ENCODE measurements around the gene RAP1GDS1. TPM values are rescaled to one million over a fixed set of nuclear protein-coding genes. Genes with fewer than 3 reads are reported as not detected.

The RAP1GDS1 gene
- total and polyA plus RNA-seq, 4 donors, result 11.2 to 19.4 (median 16.0) TPM

DNA sequence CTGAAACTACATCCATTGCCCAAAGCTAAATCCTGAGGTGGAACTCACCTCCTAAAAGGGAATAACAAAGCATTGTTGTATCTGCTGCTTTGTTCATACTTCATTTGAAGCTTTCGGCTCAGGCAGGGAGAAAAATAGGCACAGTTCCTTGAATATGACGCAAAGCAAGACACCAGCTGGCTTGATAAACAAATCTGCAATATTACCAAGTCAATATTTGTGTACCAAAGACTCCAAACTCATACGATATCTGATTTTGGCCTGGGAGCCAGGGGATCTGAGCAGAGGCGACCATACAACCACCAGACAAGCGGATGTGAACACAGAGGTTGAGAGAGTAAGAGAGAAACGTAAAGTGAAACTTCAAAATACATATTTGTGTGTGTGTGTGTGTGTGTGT, 34.8 kb upstream of the RAP1GDS1 start:
- no peaks in the 10 kb centered on the region for H3K9me3 ChIP-seq (ENCODE audit: control insufficient read depth in 4 of 4, low read length in 3 of 4)
- no peak overlapping the region for H3K9ac ChIP-seq (ENCODE audit: low read depth in 1 of 2, low read length in 2 of 2)
- no peak overlapping the region for H3K4me3 ChIP-seq (ENCODE audit: low read depth in 1 of 3, low read length in 3 of 3)
- no peaks in the 10 kb centered on the region for H3K27me3 ChIP-seq (ENCODE audit: control insufficient read depth in 4 of 4, insufficient read depth in 4 of 4, low read length in 3 of 4)
- 37% methylated on average over 6 of the region's 6 CpGs for WGBS
- TF ChIP-seq, protein P1, sequence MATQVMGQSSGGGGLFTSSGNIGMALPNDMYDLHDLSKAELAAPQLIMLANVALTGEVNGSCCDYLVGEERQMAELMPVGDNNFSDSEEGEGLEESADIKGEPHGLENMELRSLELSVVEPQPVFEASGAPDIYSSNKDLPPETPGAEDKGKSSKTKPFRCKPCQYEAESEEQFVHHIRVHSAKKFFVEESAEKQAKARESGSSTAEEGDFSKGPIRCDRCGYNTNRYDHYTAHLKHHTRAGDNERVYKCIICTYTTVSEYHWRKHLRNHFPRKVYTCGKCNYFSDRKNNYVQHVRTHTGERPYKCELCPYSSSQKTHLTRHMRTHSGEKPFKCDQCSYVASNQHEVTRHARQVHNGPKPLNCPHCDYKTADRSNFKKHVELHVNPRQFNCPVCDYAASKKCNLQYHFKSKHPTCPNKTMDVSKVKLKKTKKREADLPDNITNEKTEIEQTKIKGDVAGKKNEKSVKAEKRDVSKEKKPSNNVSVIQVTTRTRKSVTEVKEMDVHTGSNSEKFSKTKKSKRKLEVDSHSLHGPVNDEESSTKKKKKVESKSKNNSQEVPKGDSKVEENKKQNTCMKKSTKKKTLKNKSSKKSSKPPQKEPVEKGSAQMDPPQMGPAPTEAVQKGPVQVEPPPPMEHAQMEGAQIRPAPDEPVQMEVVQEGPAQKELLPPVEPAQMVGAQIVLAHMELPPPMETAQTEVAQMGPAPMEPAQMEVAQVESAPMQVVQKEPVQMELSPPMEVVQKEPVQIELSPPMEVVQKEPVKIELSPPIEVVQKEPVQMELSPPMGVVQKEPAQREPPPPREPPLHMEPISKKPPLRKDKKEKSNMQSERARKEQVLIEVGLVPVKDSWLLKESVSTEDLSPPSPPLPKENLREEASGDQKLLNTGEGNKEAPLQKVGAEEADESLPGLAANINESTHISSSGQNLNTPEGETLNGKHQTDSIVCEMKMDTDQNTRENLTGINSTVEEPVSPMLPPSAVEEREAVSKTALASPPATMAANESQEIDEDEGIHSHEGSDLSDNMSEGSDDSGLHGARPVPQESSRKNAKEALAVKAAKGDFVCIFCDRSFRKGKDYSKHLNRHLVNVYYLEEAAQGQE (IDR thresholded peaks at IDR 0.05), result peak; percentile 44
- TF ChIP-seq JUND (IDR thresholded peaks at IDR 0.05) (peak in 1 of 2 donors; percentile 29), GABPA (IDR thresholded peaks at IDR 0.05 in 1 of 2, conservative IDR thresholded peaks at IDR 0.05 in 1 of 2) (no peak), RAD21 (IDR thresholded peaks at IDR 0.05) (peak; percentile 17 to 32), RXRA (IDR thresholded peaks at IDR 0.05) (peak in 1 of 2 donors; percentile 46), TAF1 (conservative IDR thresholded peaks at IDR 0.05) (no peak), HNF4A (conservative IDR thresholded peaks at IDR 0.05) (peak; percentile 38 to 55), FOXA1 (IDR thresholded peaks at IDR 0.05) (no peak), NR2F2 (IDR thresholded peaks at IDR 0.05) (no peak), FOXA2 (IDR thresholded peaks at IDR 0.05) (peak; percentile 40), YY1 (IDR thresholded peaks at IDR 0.05) (peak; percentile 57), SP1 (IDR thresholded peaks at IDR 0.05) (peak; percentile 40)
- TF ChIP-seq, protein P2, sequence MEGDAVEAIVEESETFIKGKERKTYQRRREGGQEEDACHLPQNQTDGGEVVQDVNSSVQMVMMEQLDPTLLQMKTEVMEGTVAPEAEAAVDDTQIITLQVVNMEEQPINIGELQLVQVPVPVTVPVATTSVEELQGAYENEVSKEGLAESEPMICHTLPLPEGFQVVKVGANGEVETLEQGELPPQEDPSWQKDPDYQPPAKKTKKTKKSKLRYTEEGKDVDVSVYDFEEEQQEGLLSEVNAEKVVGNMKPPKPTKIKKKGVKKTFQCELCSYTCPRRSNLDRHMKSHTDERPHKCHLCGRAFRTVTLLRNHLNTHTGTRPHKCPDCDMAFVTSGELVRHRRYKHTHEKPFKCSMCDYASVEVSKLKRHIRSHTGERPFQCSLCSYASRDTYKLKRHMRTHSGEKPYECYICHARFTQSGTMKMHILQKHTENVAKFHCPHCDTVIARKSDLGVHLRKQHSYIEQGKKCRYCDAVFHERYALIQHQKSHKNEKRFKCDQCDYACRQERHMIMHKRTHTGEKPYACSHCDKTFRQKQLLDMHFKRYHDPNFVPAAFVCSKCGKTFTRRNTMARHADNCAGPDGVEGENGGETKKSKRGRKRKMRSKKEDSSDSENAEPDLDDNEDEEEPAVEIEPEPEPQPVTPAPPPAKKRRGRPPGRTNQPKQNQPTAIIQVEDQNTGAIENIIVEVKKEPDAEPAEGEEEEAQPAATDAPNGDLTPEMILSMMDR (IDR thresholded peaks at IDR 0.05; ENCODE audit: low read depth, low read length, missing input control), result no peak
- TF ChIP-seq, protein P3, sequence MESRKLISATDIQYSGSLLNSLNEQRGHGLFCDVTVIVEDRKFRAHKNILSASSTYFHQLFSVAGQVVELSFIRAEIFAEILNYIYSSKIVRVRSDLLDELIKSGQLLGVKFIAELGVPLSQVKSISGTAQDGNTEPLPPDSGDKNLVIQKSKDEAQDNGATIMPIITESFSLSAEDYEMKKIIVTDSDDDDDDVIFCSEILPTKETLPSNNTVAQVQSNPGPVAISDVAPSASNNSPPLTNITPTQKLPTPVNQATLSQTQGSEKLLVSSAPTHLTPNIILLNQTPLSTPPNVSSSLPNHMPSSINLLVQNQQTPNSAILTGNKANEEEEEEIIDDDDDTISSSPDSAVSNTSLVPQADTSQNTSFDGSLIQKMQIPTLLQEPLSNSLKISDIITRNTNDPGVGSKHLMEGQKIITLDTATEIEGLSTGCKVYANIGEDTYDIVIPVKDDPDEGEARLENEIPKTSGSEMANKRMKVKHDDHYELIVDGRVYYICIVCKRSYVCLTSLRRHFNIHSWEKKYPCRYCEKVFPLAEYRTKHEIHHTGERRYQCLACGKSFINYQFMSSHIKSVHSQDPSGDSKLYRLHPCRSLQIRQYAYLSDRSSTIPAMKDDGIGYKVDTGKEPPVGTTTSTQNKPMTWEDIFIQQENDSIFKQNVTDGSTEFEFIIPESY (IDR thresholded peaks at IDR 0.05), result no peak
- TF ChIP-seq, protein P4, sequence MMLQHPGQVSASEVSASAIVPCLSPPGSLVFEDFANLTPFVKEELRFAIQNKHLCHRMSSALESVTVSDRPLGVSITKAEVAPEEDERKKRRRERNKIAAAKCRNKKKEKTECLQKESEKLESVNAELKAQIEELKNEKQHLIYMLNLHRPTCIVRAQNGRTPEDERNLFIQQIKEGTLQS (IDR thresholded peaks at IDR 0.05), result peak; percentile 58
- no peak overlapping the region for H3K27ac ChIP-seq (ENCODE audit: low read depth in 1 of 2, low read length in 2 of 2)
- peaks cover 0 to 12% (median 2%) of the 10 kb centered on the region in 4 donors for H3K4me1 ChIP-seq (ENCODE audit: control insufficient read depth in 4 of 4, insufficient read depth in 4 of 4, low read length in 3 of 4)
- no peak for DNase-seq (ENCODE audit: low spot score)
- H3K36me3 ChIP-seq (ENCODE audit: control insufficient read depth in 4 of 4, insufficient read depth in 3 of 4, low read depth in 1 of 4, low read length in 3 of 4), result no peaks in the 10 kb centered on the region

DNA sequence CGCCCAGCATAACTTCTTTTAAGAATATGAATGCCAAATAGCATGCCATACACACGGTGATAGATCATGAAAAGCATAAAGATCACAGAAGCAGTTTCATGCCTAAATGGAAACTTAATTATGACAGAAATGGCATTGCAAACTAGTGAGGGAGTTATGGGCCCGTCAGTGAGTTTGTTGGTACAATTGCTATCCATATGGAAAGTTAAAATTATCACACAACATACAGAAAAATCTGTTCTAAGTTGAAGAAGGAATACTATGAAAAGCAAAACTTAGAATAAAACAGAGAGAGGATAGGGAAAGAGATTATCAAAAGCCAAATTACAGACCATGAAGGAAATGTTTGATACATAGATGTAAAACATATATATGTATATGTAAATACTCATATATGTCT, 30.2 kb upstream of the RAP1GDS1 start:
- H3K27me3 ChIP-seq (ENCODE audit: control insufficient read depth in 4 of 4, insufficient read depth in 4 of 4, low read length in 3 of 4), result no peaks in the 10 kb centered on the region
- no peaks in the 10 kb centered on the region for H3K36me3 ChIP-seq (ENCODE audit: control insufficient read depth in 4 of 4, insufficient read depth in 3 of 4, low read depth in 1 of 4, low read length in 3 of 4)
- H3K4me3 ChIP-seq (ENCODE audit: low read depth in 1 of 3, low read length in 3 of 3), result no peak overlapping the region
- no peak for DNase-seq (ENCODE audit: low spot score)
- no peak overlapping the region for H3K27ac ChIP-seq (ENCODE audit: low read depth in 1 of 2, low read length in 2 of 2)
- no peak overlapping the region for H3K9ac ChIP-seq (ENCODE audit: low read depth in 1 of 2, low read length in 2 of 2)
- H3K9me3 ChIP-seq (ENCODE audit: control insufficient read depth in 4 of 4, low read length in 3 of 4), result no peaks in the 10 kb centered on the region
- TF ChIP-seq, protein P1 (IDR thresholded peaks at IDR 0.05), result no peak
- peaks cover 0 to 12% (median 4%) of the 10 kb centered on the region in 4 donors for H3K4me1 ChIP-seq (ENCODE audit: control insufficient read depth in 4 of 4, insufficient read depth in 4 of 4, low read length in 3 of 4)
- WGBS, result 96% methylated on average over 3 of the region's 3 CpGs
